ENCODE results near the gene TMTC2.

The TMTC2 gene

GRCh38 chr12:83040991-83041390 lies 354.3 kb downstream of the TMTC2 start:
- Histone ChIP-seq H3K9ac (ENCODE audit: low read length in 2 of 2) (no peak overlapping the region), H3K27ac (ENCODE audit: low read length) (no peak overlapping the region), H3K27me3 (ENCODE audit: control insufficient read depth in 1 of 2, insufficient read depth in 2 of 2, low read length in 2 of 2) (no peaks in the 10 kb centered on the region), H3K4me3 (ENCODE audit: low read length in 2 of 2) (no peak overlapping the region), H3K9me3 (ENCODE audit: control insufficient read depth in 2 of 2, low read length in 2 of 2) (no peaks in the 10 kb centered on the region), H3K4me1 (ENCODE audit: control insufficient read depth, insufficient read depth, low read length) (no peaks in the 10 kb centered on the region), H3K36me3 (ENCODE audit: control insufficient read depth in 2 of 2, insufficient read depth in 2 of 2, low read length in 2 of 2) (no peaks in the 10 kb centered on the region)

- no peaks in the 10 kb centered on the region for H3K36me3 ChIP-seq (ENCODE audit: control insufficient read depth in 2 of 2, insufficient read depth in 2 of 2, low read length in 2 of 2)
- H3K27me3 ChIP-seq (ENCODE audit: control insufficient read depth in 1 of 2, insufficient read depth in 2 of 2, low read length in 2 of 2), result no peaks in the 10 kb centered on the region
- no peaks in the 10 kb centered on the region for H3K9me3 ChIP-seq (ENCODE audit: control insufficient read depth in 2 of 2, low read length in 2 of 2)
- H3K4me1 ChIP-seq (ENCODE audit: control insufficient read depth, insufficient read depth, low read length), result no peaks in the 10 kb centered on the region
- H3K9ac ChIP-seq (ENCODE audit: low read length in 2 of 2), result no peak overlapping the region
- H3K27ac ChIP-seq (ENCODE audit: low read length), result peak overlapping the region; percentile 49
- H3K4me3 ChIP-seq (ENCODE audit: low read length in 2 of 2), result no peak overlapping the region
Measured at GRCh38 chr12:83042441-83043200, 355.9 kb downstream of the TMTC2 start.

GRCh38 chr12:83044736-83045135 lies 358.0 kb downstream of the TMTC2 start:
- no peaks in the 10 kb centered on the region for H3K9me3 ChIP-seq (ENCODE audit: control insufficient read depth in 2 of 2, low read length in 2 of 2)
- H3K36me3 ChIP-seq (ENCODE audit: control insufficient read depth in 2 of 2, insufficient read depth in 2 of 2, low read length in 2 of 2), result no peaks in the 10 kb centered on the region
- H3K4me3 ChIP-seq (ENCODE audit: low read length in 2 of 2), result no peak overlapping the region
- no peaks in the 10 kb centered on the region for H3K4me1 ChIP-seq (ENCODE audit: control insufficient read depth, insufficient read depth, low read length)
- H3K27me3 ChIP-seq (ENCODE audit: control insufficient read depth in 1 of 2, insufficient read depth in 2 of 2, low read length in 2 of 2), result no peaks in the 10 kb centered on the region
- H3K27ac ChIP-seq (ENCODE audit: low read length), result no peak overlapping the region
- H3K9ac ChIP-seq (ENCODE audit: low read length in 2 of 2), result no peak overlapping the region

- Histone ChIP-seq H3K27ac (ENCODE audit: low read length) (no peak overlapping the region), H3K9me3 (ENCODE audit: control insufficient read depth in 2 of 2, low read length in 2 of 2) (no peaks in the 10 kb centered on the region), H3K9ac (ENCODE audit: low read length in 2 of 2) (no peak overlapping the region), H3K4me3 (ENCODE audit: low read length in 2 of 2) (no peak overlapping the region), H3K4me1 (ENCODE audit: control insufficient read depth, insufficient read depth, low read length) (no peaks in the 10 kb centered on the region), H3K36me3 (ENCODE audit: control insufficient read depth in 2 of 2, insufficient read depth in 2 of 2, low read length in 2 of 2) (no peaks in the 10 kb centered on the region), H3K27me3 (ENCODE audit: control insufficient read depth in 1 of 2, insufficient read depth in 2 of 2, low read length in 2 of 2) (no peaks in the 10 kb centered on the region)
Measured at GRCh38 chr12:83046019-83046418, 359.3 kb downstream of the TMTC2 start.

- Histone ChIP-seq H3K9ac (ENCODE audit: low read length in 2 of 2) (no peak overlapping the region), H3K27me3 (ENCODE audit: control insufficient read depth in 1 of 2, insufficient read depth in 2 of 2, low read length in 2 of 2) (no peaks in the 10 kb centered on the region), H3K36me3 (ENCODE audit: control insufficient read depth in 2 of 2, insufficient read depth in 2 of 2, low read length in 2 of 2) (peaks cover 0 to 14% of the 10 kb centered on the region in 2 donors), H3K4me1 (ENCODE audit: control insufficient read depth, insufficient read depth, low read length) (no peaks in the 10 kb centered on the region), H3K27ac (ENCODE audit: low read length) (no peak overlapping the region), H3K4me3 (ENCODE audit: low read length in 2 of 2) (no peak overlapping the region), H3K9me3 (ENCODE audit: control insufficient read depth in 2 of 2, low read length in 2 of 2) (no peaks in the 10 kb centered on the region)
Measured at GRCh38 chr12:83049306-83049705, 362.6 kb downstream of the TMTC2 start.

- no peak overlapping the region for H3K4me3 ChIP-seq (ENCODE audit: low read length in 2 of 2)
Measured at GRCh38 chr12:83052890-83053541, 366.3 kb downstream of the TMTC2 start.

GRCh38 chr12:83057436-83057835 lies 370.7 kb downstream of the TMTC2 start:
- Histone ChIP-seq H3K27ac (ENCODE audit: low read length) (no peak overlapping the region), H3K4me1 (ENCODE audit: control insufficient read depth, insufficient read depth, low read length) (no peaks in the 10 kb centered on the region), H3K9ac (ENCODE audit: low read length in 2 of 2) (no peak overlapping the region), H3K36me3 (ENCODE audit: control insufficient read depth in 2 of 2, insufficient read depth in 2 of 2, low read length in 2 of 2) (peaks cover 0 to 14% of the 10 kb centered on the region in 2 donors), H3K9me3 (ENCODE audit: control insufficient read depth in 2 of 2, low read length in 2 of 2) (no peaks in the 10 kb centered on the region), H3K27me3 (ENCODE audit: control insufficient read depth in 1 of 2, insufficient read depth in 2 of 2, low read length in 2 of 2) (no peaks in the 10 kb centered on the region), H3K4me3 (ENCODE audit: low read length in 2 of 2) (no peak overlapping the region)

More at GRCh38 chr12:83052890-83053541, 366.3 kb downstream of the TMTC2 start:
- H3K9ac ChIP-seq (ENCODE audit: low read length in 2 of 2), result no peak overlapping the region
- H3K27ac ChIP-seq (ENCODE audit: low read length), result no peak overlapping the region
- peaks cover 0 to 22% of the 10 kb centered on the region in 2 donors for H3K36me3 ChIP-seq (ENCODE audit: control insufficient read depth in 2 of 2, insufficient read depth in 2 of 2, low read length in 2 of 2)
- no peaks in the 10 kb centered on the region for H3K27me3 ChIP-seq (ENCODE audit: control insufficient read depth in 1 of 2, insufficient read depth in 2 of 2, low read length in 2 of 2)
- H3K9me3 ChIP-seq (ENCODE audit: control insufficient read depth in 2 of 2, low read length in 2 of 2), result no peaks in the 10 kb centered on the region
- no peaks in the 10 kb centered on the region for H3K4me1 ChIP-seq (ENCODE audit: control insufficient read depth, insufficient read depth, low read length)

GRCh38 chr12:83059107-83059506 lies 372.4 kb downstream of the TMTC2 start:
- Histone ChIP-seq H3K4me1 (ENCODE audit: control insufficient read depth, insufficient read depth, low read length) (no peaks in the 10 kb centered on the region), H3K9me3 (ENCODE audit: control insufficient read depth in 2 of 2, low read length in 2 of 2) (no peaks in the 10 kb centered on the region), H3K27ac (ENCODE audit: low read length) (no peak overlapping the region), H3K27me3 (ENCODE audit: control insufficient read depth in 1 of 2, insufficient read depth in 2 of 2, low read length in 2 of 2) (no peaks in the 10 kb centered on the region), H3K9ac (ENCODE audit: low read length in 2 of 2) (no peak overlapping the region), H3K36me3 (ENCODE audit: control insufficient read depth in 2 of 2, insufficient read depth in 2 of 2, low read length in 2 of 2) (peaks cover 0 to 8% of the 10 kb centered on the region in 2 donors), H3K4me3 (ENCODE audit: low read length in 2 of 2) (no peak overlapping the region)

GRCh38 chr12:83065562-83065961 lies 378.9 kb downstream of the TMTC2 start:
- Histone ChIP-seq H3K36me3 (ENCODE audit: control insufficient read depth in 2 of 2, insufficient read depth in 2 of 2, low read length in 2 of 2) (no peaks in the 10 kb centered on the region), H3K27ac (ENCODE audit: low read length) (no peak overlapping the region), H3K4me3 (ENCODE audit: low read length in 2 of 2) (no peak overlapping the region), H3K9ac (ENCODE audit: low read length in 2 of 2) (no peak overlapping the region), H3K4me1 (ENCODE audit: control insufficient read depth, insufficient read depth, low read length) (no peaks in the 10 kb centered on the region), H3K9me3 (ENCODE audit: control insufficient read depth in 2 of 2, low read length in 2 of 2) (no peaks in the 10 kb centered on the region), H3K27me3 (ENCODE audit: control insufficient read depth in 1 of 2, insufficient read depth in 2 of 2, low read length in 2 of 2) (no peaks in the 10 kb centered on the region)

- Histone ChIP-seq H3K9me3 (ENCODE audit: control insufficient read depth in 2 of 2, low read length in 2 of 2) (no peaks in the 10 kb centered on the region), H3K9ac (ENCODE audit: low read length in 2 of 2) (no peak overlapping the region), H3K27me3 (ENCODE audit: control insufficient read depth in 1 of 2, insufficient read depth in 2 of 2, low read length in 2 of 2) (no peaks in the 10 kb centered on the region), H3K4me1 (ENCODE audit: control insufficient read depth, insufficient read depth, low read length) (no peaks in the 10 kb centered on the region), H3K27ac (ENCODE audit: low read length) (no peak overlapping the region), H3K4me3 (ENCODE audit: low read length in 2 of 2) (no peak overlapping the region), H3K36me3 (ENCODE audit: control insufficient read depth in 2 of 2, insufficient read depth in 2 of 2, low read length in 2 of 2) (no peaks in the 10 kb centered on the region)
Measured at GRCh38 chr12:83067981-83068380, 381.3 kb downstream of the TMTC2 start.

- Histone ChIP-seq H3K27me3 (ENCODE audit: control insufficient read depth in 1 of 2, insufficient read depth in 2 of 2, low read length in 2 of 2) (no peaks in the 10 kb centered on the region), H3K27ac (ENCODE audit: low read length) (no peak overlapping the region), H3K9ac (ENCODE audit: low read length in 2 of 2) (no peak overlapping the region), H3K4me3 (ENCODE audit: low read length in 2 of 2) (no peak overlapping the region), H3K4me1 (ENCODE audit: control insufficient read depth, insufficient read depth, low read length) (peaks cover 2% of the 10 kb centered on the region), H3K36me3 (ENCODE audit: control insufficient read depth in 2 of 2, insufficient read depth in 2 of 2, low read length in 2 of 2) (no peaks in the 10 kb centered on the region), H3K9me3 (ENCODE audit: control insufficient read depth in 2 of 2, low read length in 2 of 2) (no peaks in the 10 kb centered on the region)
Measured at GRCh38 chr12:83074358-83074894, 387.7 kb downstream of the TMTC2 start.
